Measurements from ENCODE around the gene TMEM44.

The TMEM44 gene

GRCh38 chr3:194633349-194634004, at the start of gene TMEM44:
Gene TMEM44, minus strand, starts transcription at chr3:194633419. Its CDS starts 204 bp downstream, at chr3:194633215.
- H3K36me3 Mint-ChIP-seq (ENCODE audit: low read depth): peaks cover 22% of the 10 kb centered on the region
- H3K9me3 Mint-ChIP-seq: peaks cover 7% of the 10 kb centered on the region
- peak within 1 kb of the TSS; percentile 60 to 86 (median 84) for H3K27ac Mint-ChIP-seq
- H3K27me3 Mint-ChIP-seq (ENCODE audit: low read depth): no peaks in the 10 kb centered on the region
- H3K4me1 Mint-ChIP-seq: no peaks in the 10 kb centered on the region
- H3K4me3 Mint-ChIP-seq: peak within 1 kb of the TSS; percentile 89 to 93 (median 91)
- peak; percentile 51 to 73 (median 70) for TF ChIP-seq CTCF (IDR thresholded peaks at IDR 0.05; ENCODE audit: unreplicated experiment in 3 of 3)

GRCh38 chr3:194682694-194683310, 49.6 kb upstream of the TMEM44 start:
- Mint-ChIP-seq H3K4me1 (peaks cover 15% of the 10 kb centered on the region), H3K4me3 (peak overlapping the region in 2 of 3 experiments; percentile 11 to 15), H3K9me3 (no peaks in the 10 kb centered on the region), H3K27me3 (ENCODE audit: low read depth) (peaks cover 35% of the 10 kb centered on the region), H3K27ac (peak overlapping the region in 1 of 3 experiments; percentile 39), H3K36me3 (ENCODE audit: low read depth) (no peaks in the 10 kb centered on the region)
- peak; percentile 89 to 95 (median 91) for TF ChIP-seq CTCF (IDR thresholded peaks at IDR 0.05; ENCODE audit: unreplicated experiment in 3 of 3)

- Mint-ChIP-seq H3K27ac (peak overlapping the region in 1 of 3 experiments; percentile 39), H3K36me3 (ENCODE audit: low read depth) (no peaks in the 10 kb centered on the region), H3K4me3 (no peak overlapping the region), H3K27me3 (ENCODE audit: low read depth) (peaks cover 32% of the 10 kb centered on the region), H3K9me3 (no peaks in the 10 kb centered on the region), H3K4me1 (peaks cover 12% of the 10 kb centered on the region)
- no peak for TF ChIP-seq CTCF (IDR thresholded peaks at IDR 0.05; ENCODE audit: unreplicated experiment in 3 of 3)
These were observed 49.0 kb upstream of the TMEM44 start for GRCh38 chr3:194682189-194682693.

GRCh38 chr3:194680888-194681615, 47.8 kb upstream of the TMEM44 start:
- H3K27me3 Mint-ChIP-seq (ENCODE audit: low read depth): peaks cover 30% of the 10 kb centered on the region
- H3K4me1 Mint-ChIP-seq: peaks cover 6% of the 10 kb centered on the region

GRCh38 chr3:194676471-194676870, 43.3 kb upstream of the TMEM44 start:
- H3K4me3 Mint-ChIP-seq: peak overlapping the region in 1 of 3 experiments; percentile 26
- no peaks in the 10 kb centered on the region for H3K9me3 Mint-ChIP-seq
- peak overlapping the region in 1 of 3 experiments; percentile 22 for H3K27ac Mint-ChIP-seq
- H3K36me3 Mint-ChIP-seq (ENCODE audit: low read depth): no peaks in the 10 kb centered on the region
- H3K4me1 Mint-ChIP-seq: peaks cover 6% of the 10 kb centered on the region
- H3K27me3 Mint-ChIP-seq (ENCODE audit: low read depth): peaks cover 26% of the 10 kb centered on the region
- TF ChIP-seq CTCF (IDR thresholded peaks at IDR 0.05; ENCODE audit: unreplicated experiment in 3 of 3): no peak

More at GRCh38 chr3:194680888-194681615, 47.8 kb upstream of the TMEM44 start:
- Mint-ChIP-seq H3K36me3 (ENCODE audit: low read depth) (no peaks in the 10 kb centered on the region), H3K4me3 (no peak overlapping the region), H3K9me3 (no peaks in the 10 kb centered on the region), H3K27ac (no peak overlapping the region)
- no peak for TF ChIP-seq CTCF (IDR thresholded peaks at IDR 0.05; ENCODE audit: unreplicated experiment in 3 of 3)
